ENCODE results near the gene IFFO2. TPM values are rescaled to one million over a fixed set of nuclear protein-coding genes. Genes with fewer than 3 reads are reported as not detected.

Gene IFFO2
- total and polyA plus RNA-seq, 4 donors, result 6.6 to 19.7 (median 13.5) TPM

DNA sequence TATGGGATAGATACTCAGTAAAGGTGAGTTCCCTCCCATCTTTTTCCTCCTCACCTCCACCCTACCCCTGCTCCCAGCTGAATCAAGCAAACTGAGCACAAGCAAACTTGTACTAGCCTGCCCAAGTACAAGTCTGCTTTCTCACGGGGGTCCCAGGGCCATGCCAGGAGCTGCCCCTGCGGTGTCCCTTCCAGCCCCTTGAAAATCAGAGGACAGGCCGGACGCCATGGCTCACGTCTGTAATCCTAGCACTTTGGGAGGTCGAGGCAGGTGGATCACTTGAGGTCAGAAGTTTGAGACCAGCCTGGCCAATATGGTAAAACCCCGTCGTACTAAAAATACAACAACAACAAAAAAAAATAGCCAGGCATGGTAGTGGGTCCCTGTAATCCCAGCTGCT is 17.5 kb upstream of the IFFO2 start:
- H3K27ac ChIP-seq (ENCODE audit: low read depth, low read length), result peak overlapping the region; percentile 29
- no peaks in the 10 kb centered on the region for H3K36me3 ChIP-seq (ENCODE audit: control insufficient read depth, insufficient read depth, low read length)
- no peaks in the 10 kb centered on the region for H3K9me3 ChIP-seq (ENCODE audit: control insufficient read depth, insufficient read depth, low read length)
- H3K4me1 ChIP-seq (ENCODE audit: control insufficient read depth, insufficient read depth, low read length), result peaks cover 20% of the 10 kb centered on the region
- no peak overlapping the region for H3K4me3 ChIP-seq (ENCODE audit: low read depth, low read length)
- WGBS (ENCODE audit: insufficient coverage), result 84% methylated on average over 5 of the region's 8 CpGs
- no peaks in the 10 kb centered on the region for H3K27me3 ChIP-seq (ENCODE audit: control insufficient read depth, insufficient read depth, low read length)
- DNase-seq (ENCODE audit: low read depth in 4 of 6, low spot score in 6 of 6), result no peak

GRCh38 chr1:18973446-18973955 is 17.0 kb upstream of the IFFO2 start:
- no peak overlapping the region for H3K4me3 ChIP-seq (ENCODE audit: low read depth, low read length)
- H3K27me3 ChIP-seq (ENCODE audit: control insufficient read depth, insufficient read depth, low read length), result no peaks in the 10 kb centered on the region
- H3K27ac ChIP-seq (ENCODE audit: low read depth, low read length), result peak overlapping the region; percentile 29
- no peaks in the 10 kb centered on the region for H3K36me3 ChIP-seq (ENCODE audit: control insufficient read depth, insufficient read depth, low read length)
- 74% methylated on average over 6 of the region's 7 CpGs for WGBS (ENCODE audit: insufficient coverage)
- H3K4me1 ChIP-seq (ENCODE audit: control insufficient read depth, insufficient read depth, low read length), result peaks cover 20% of the 10 kb centered on the region
- no peaks in the 10 kb centered on the region for H3K9me3 ChIP-seq (ENCODE audit: control insufficient read depth, insufficient read depth, low read length)
- DNase-seq (ENCODE audit: low read depth in 4 of 6, low spot score in 6 of 6), result no peak

- Histone ChIP-seq H3K36me3 (ENCODE audit: control insufficient read depth, insufficient read depth, low read length) (no peaks in the 10 kb centered on the region), H3K27ac (ENCODE audit: low read depth, low read length) (no peak overlapping the region), H3K27me3 (ENCODE audit: control insufficient read depth, insufficient read depth, low read length) (no peaks in the 10 kb centered on the region), H3K4me1 (ENCODE audit: control insufficient read depth, insufficient read depth, low read length) (peaks cover 20% of the 10 kb centered on the region), H3K9me3 (ENCODE audit: control insufficient read depth, insufficient read depth, low read length) (no peaks in the 10 kb centered on the region), H3K4me3 (ENCODE audit: low read depth, low read length) (no peak overlapping the region)
- WGBS (ENCODE audit: insufficient coverage), result 68% methylated on average over 5 of the region's 7 CpGs
- no peak for DNase-seq (ENCODE audit: low read depth in 4 of 6, low spot score in 6 of 6)
These were observed 16.5 kb upstream of the IFFO2 start for GRCh38 chr1:18972991-18973390.

GRCh38 chr1:18972531-18972930 is 16.1 kb upstream of the IFFO2 start:
- H3K27me3 ChIP-seq (ENCODE audit: control insufficient read depth, insufficient read depth, low read length), result no peaks in the 10 kb centered on the region
- H3K4me3 ChIP-seq (ENCODE audit: low read depth, low read length), result no peak overlapping the region
- 0% methylated on average over 1 of the region's 2 CpGs for WGBS (ENCODE audit: insufficient coverage)
- H3K36me3 ChIP-seq (ENCODE audit: control insufficient read depth, insufficient read depth, low read length), result no peaks in the 10 kb centered on the region
- peaks cover 20% of the 10 kb centered on the region for H3K4me1 ChIP-seq (ENCODE audit: control insufficient read depth, insufficient read depth, low read length)
- no peak for DNase-seq (ENCODE audit: low read depth in 4 of 6, low spot score in 6 of 6)
- no peaks in the 10 kb centered on the region for H3K9me3 ChIP-seq (ENCODE audit: control insufficient read depth, insufficient read depth, low read length)
- no peak overlapping the region for H3K27ac ChIP-seq (ENCODE audit: low read depth, low read length)

DNA sequence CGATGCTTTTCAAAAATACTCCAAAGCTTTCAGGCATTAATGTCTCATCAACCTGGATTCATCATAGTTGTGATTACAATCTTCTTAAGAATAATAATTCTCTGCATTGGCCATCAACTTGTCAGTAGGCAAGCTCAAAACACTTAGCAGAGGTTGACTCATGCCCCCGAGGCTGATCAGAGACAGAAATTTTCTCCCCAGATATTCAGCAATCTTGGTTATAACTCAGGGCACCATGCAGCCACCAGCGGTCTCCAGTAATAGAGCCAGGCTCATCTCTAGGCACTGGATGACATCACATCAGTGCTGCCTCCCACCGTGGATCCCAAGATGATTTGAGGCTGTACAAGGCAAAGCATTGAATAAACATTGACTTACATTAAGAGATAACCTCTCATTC is 14.3 kb upstream of the IFFO2 start:
- Histone ChIP-seq H3K9me3 (ENCODE audit: control insufficient read depth, insufficient read depth, low read length) (no peaks in the 10 kb centered on the region), H3K36me3 (ENCODE audit: control insufficient read depth, insufficient read depth, low read length) (no peaks in the 10 kb centered on the region), H3K27ac (ENCODE audit: low read depth, low read length) (no peak overlapping the region), H3K27me3 (ENCODE audit: control insufficient read depth, insufficient read depth, low read length) (no peaks in the 10 kb centered on the region), H3K4me3 (ENCODE audit: low read depth, low read length) (no peak overlapping the region), H3K4me1 (ENCODE audit: control insufficient read depth, insufficient read depth, low read length) (peaks cover 20% of the 10 kb centered on the region)
- 68% methylated on average over 3 of the region's 4 CpGs for WGBS (ENCODE audit: insufficient coverage)
- no peak for DNase-seq (ENCODE audit: low read depth in 4 of 6, low spot score in 6 of 6)

DNA sequence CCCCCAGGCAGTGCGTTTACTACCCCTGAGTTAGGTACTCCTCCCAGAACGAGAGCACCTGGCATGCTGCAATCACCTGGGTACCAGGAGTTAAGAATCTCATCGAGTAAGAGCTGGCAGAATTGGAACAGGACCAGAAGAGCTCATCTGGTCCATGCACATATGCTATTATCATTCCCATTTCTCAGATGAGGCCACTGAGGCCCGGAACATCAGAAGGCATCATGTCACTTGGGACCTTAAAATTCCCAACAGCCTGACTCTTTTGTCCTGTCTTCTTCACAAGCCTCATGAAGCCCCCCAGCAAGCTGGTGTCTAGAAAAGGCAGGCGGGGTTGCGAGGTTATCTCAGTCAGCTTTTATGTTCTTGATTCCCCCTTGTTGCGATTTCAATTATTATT is 13.9 kb upstream of the IFFO2 start:
- Histone ChIP-seq H3K4me1 (ENCODE audit: control insufficient read depth, insufficient read depth, low read length) (peaks cover 20% of the 10 kb centered on the region), H3K4me3 (ENCODE audit: low read depth, low read length) (no peak overlapping the region), H3K36me3 (ENCODE audit: control insufficient read depth, insufficient read depth, low read length) (no peaks in the 10 kb centered on the region), H3K27ac (ENCODE audit: low read depth, low read length) (no peak overlapping the region), H3K9me3 (ENCODE audit: control insufficient read depth, insufficient read depth, low read length) (no peaks in the 10 kb centered on the region), H3K27me3 (ENCODE audit: control insufficient read depth, insufficient read depth, low read length) (no peaks in the 10 kb centered on the region)
- 85% methylated on average over 4 of the region's 7 CpGs for WGBS (ENCODE audit: insufficient coverage)
- DNase-seq (ENCODE audit: low read depth in 4 of 6, low spot score in 6 of 6), result no peak

DNA sequence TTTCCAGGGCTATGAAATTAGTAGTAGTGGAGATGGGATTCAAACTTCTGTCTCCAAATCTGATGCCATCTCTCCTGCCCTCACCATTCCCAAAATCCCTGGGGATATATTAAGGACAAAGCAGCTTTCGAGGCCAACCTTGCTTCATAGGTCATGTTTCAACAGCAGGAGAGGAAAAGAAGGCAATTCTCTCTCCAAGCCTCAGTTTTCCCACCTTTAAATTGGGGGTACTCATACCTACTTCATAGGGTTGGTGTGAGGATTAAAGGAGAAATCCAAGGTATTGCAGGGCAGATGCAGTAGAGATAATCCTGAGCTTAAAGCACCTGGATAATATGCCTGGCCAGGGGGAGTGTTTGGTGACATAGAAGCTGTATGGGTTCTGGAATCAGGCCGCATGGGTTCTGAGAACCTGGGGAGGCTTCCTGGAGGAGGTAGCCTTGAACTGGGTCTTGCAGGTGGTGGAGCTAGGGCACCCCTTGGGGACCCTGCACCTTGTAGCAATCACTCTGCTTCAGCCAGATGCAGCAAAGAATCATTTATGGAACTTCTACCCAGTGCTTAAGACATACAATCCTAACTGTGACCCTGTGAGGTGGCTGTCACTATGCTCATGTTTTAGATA is 10.7 kb upstream of the IFFO2 start:
- DNase-seq (ENCODE audit: low read depth in 4 of 6, low spot score in 6 of 6), result no peak
- Histone ChIP-seq H3K9me3 (ENCODE audit: control insufficient read depth, insufficient read depth, low read length) (no peaks in the 10 kb centered on the region), H3K4me1 (ENCODE audit: control insufficient read depth, insufficient read depth, low read length) (peaks cover 5% of the 10 kb centered on the region), H3K36me3 (ENCODE audit: control insufficient read depth, insufficient read depth, low read length) (no peaks in the 10 kb centered on the region), H3K4me3 (ENCODE audit: low read depth, low read length) (no peak overlapping the region), H3K27ac (ENCODE audit: low read depth, low read length) (no peak overlapping the region), H3K27me3 (ENCODE audit: control insufficient read depth, insufficient read depth, low read length) (no peaks in the 10 kb centered on the region)
- WGBS (ENCODE audit: insufficient coverage), result 88% methylated on average over 1 of the region's 2 CpGs

GRCh38 chr1:18965206-18966173 is 9.0 kb upstream of the IFFO2 start:
- WGBS (ENCODE audit: insufficient coverage), result 62% methylated on average over 16 of the region's 17 CpGs

GRCh38 chr1:18963968-18964367 is 7.5 kb upstream of the IFFO2 start:
- Histone ChIP-seq H3K9me3 (ENCODE audit: control insufficient read depth, insufficient read depth, low read length) (no peaks in the 10 kb centered on the region), H3K27me3 (ENCODE audit: control insufficient read depth, insufficient read depth, low read length) (no peaks in the 10 kb centered on the region), H3K4me1 (ENCODE audit: control insufficient read depth, insufficient read depth, low read length) (peaks cover 11% of the 10 kb centered on the region), H3K4me3 (ENCODE audit: low read depth, low read length) (no peak overlapping the region), H3K27ac (ENCODE audit: low read depth, low read length) (no peak overlapping the region), H3K36me3 (ENCODE audit: control insufficient read depth, insufficient read depth, low read length) (no peaks in the 10 kb centered on the region)
- DNase-seq (ENCODE audit: low read depth in 4 of 6, low spot score in 6 of 6), result no peak
- WGBS (ENCODE audit: insufficient coverage), result 100% methylated on average over 2 of the region's 4 CpGs

More at GRCh38 chr1:18965206-18966173, 9.0 kb upstream of the IFFO2 start:
- Histone ChIP-seq H3K36me3 (ENCODE audit: control insufficient read depth, insufficient read depth, low read length) (no peaks in the 10 kb centered on the region), H3K4me1 (ENCODE audit: control insufficient read depth, insufficient read depth, low read length) (peaks cover 11% of the 10 kb centered on the region), H3K27me3 (ENCODE audit: control insufficient read depth, insufficient read depth, low read length) (no peaks in the 10 kb centered on the region), H3K9me3 (ENCODE audit: control insufficient read depth, insufficient read depth, low read length) (no peaks in the 10 kb centered on the region), H3K4me3 (ENCODE audit: low read depth, low read length) (no peak overlapping the region), H3K27ac (ENCODE audit: low read depth, low read length) (no peak overlapping the region)
- no peak for DNase-seq (ENCODE audit: low read depth in 4 of 6, low spot score in 6 of 6)
